GM11168 (cell line): ENCODE measurements around the gene LENG8.

Source experiments
- in situ Hi-C: fragments of 300-500 bp; cut with MboI; formaldehyde crosslinking; loops from one replicate; pipeline ENCODE4 v1.12.0; 2022; ENCODE audit warnings: low sequenced_read_pairs; ENCODE audit not compliant: unreplicated experiment

Gene LENG8

DNA sequence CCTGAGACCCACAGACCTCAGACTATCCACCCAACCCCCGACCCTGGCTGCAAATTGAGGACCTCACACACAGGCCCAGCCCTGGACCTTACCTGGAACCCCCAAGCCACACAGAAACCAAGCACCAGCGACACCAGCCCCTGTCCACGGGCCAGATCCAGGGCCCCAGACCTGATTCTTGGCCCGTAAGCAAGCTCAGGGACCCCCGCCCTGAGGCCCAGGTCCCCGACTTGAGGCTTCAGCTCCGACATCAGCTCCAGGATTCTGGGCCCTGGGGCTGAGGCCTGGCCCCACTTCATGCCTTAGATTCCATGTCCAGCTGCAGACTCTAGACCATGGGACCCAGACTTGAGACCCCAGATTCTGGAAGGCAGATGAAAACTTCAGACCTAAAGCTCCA lies 27.5 kb upstream of the LENG8 start:
- in situ Hi-C loops, result no loop called here

DNA sequence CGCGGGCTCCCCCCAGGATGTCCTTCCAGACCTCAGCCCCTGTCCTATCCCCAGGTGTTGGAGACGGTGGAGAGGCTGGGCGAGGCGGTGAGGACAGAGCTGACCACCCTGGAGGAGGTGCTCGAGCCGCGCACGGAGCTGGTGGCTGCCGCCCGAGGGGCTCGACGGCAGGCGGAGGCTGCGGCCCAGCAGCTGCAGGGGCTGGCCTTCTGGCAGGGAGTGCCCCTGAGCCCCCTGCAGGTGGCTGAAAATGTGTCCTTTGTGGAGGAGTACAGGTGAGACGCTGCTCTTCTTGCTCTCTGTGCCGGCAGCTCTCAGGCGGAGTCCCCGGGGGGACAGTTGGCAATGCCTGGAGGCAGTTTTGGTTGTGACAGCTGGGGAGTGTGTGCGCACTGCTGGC lies 26.9 kb upstream of the LENG8 start:
- in situ Hi-C loops, result no loop called here

GRCh38 chr19:54424201-54424600 lies 24.8 kb upstream of the LENG8 start:
- in situ Hi-C loops, result no loop called here

GRCh38 chr19:54424660-54425381 lies 24.2 kb upstream of the LENG8 start:
- in situ Hi-C loops, result no loop called here

GRCh38 chr19:54425382-54425723 lies 23.6 kb upstream of the LENG8 start:
- in situ Hi-C loops, result no loop called here

- in situ Hi-C loops, result no loop called here
These were observed 22.6 kb upstream of the LENG8 start for GRCh38 chr19:54426291-54426931.

GRCh38 chr19:54427586-54427985 lies 21.4 kb upstream of the LENG8 start:
- in situ Hi-C loops, result no loop called here

- in situ Hi-C loops, result no loop called here
These were observed 20.4 kb upstream of the LENG8 start for GRCh38 chr19:54428323-54429175.

- in situ Hi-C loops, result no loop called here
These were observed 19.9 kb upstream of the LENG8 start for GRCh38 chr19:54429176-54429495.

DNA sequence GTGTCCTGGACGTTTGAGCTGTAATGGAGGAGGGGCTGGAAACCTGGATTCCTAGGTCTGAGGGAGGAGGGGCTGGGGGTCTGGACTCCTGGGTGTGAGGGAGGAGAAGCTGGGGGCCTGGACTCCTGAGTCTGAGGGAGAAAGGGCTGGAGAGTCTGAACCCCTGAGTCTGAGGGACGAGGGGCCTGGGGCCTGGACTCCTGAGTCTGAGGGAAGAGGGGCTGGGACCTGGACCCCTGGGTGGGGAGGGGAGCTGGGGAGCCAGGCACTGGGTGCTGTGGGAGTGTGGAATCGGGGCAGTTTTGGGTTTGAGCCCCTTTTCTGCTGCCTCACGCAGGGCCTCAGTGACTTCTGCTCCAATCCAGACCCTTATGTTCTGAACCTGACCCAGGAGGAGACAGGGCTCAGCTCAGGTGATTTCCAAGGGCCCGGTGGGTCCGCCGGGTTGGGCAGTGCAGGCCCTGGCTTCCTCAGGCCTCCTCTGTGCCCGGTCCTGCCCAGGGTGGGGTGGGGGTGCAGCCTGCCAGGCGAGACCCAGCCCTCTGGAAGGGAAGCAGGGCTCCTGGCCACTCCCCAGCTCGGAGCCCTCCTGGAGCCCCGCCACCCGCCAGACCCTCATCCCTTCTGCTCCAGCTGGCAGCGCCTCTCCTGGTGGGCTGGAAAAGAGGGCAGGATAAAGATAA lies 19.3 kb upstream of the LENG8 start:
- in situ Hi-C loops, result no loop called here

- in situ Hi-C loops, result no loop called here
These were observed 18.4 kb upstream of the LENG8 start for GRCh38 chr19:54430306-54431254.

DNA sequence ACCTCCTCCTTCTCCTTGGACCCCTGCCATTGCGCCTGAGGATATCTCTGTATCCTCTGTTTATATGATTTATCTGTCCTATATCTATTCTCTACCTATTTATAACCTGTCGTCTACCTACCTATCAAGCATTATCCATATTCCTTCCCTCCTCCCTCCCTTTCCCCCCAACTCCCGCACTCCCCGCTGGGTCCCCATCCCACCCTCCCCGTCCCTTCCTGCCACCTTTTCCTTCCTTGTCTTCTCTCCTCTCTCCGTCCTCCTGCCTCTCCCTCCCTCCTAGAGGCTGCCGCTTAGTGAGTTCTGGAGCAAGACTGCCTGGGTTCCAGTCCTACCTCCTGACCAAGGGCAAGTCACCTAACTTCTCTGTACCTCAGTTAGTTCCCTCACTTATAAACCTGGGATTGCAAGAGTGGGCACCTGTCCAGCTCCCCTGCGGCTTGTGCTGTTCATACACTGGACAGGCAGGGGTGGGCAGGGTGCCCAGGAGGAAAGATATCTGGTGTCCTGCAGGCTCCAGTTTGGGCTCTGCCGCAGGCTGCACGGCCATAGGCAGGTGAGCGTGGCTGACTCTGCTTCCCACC lies 17.7 kb upstream of the LENG8 start:
- in situ Hi-C loops, result no loop called here

DNA sequence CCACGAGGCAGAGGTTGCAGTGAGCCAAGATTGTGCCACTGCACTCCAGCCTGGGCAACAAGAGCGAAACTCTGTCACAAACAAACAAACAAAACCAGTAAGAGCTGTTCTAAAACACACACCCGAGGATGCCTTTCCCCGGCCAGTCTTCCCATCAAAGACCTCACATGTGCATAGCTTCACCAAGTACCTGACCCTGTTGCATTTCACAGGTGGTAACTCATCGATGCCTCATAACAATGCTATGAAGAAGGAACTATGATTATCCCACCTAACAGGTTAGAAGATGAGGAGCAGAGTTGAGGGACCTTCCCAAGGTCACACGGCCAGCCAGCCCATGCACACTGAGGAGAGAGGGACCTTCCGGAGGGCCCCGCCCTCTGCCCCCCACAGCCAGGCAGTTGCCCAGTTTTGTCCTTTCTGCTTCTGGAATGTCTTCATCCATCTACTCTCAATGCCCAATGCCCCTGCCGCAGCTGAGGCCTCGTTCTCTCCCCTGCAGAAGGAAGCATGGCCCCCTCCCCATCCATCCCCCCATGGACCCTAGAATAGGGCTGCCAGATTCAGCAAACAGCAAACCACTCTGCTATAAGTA lies 16.8 kb upstream of the LENG8 start:
- in situ Hi-C loops, result no loop called here

DNA sequence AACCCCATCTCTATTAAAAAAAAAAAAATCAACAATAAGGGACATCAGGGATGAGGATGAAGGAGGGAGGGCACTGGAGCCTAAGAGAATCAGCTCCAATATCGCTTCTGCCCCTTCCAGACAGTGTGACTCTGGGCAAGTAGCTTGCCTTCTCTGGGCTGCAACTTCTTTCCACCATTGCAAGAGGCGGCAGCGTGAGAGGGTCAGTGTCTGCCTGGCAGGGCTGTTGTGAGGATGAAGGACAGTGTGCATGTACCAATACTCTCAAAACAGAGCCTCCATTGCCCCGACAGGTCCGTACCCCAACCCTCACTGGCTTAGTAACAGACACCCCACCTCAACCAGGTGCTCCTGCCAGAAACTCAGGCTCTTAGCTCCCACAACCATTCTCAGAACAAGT lies 15.3 kb upstream of the LENG8 start:
- in situ Hi-C loops, result no loop called here

DNA sequence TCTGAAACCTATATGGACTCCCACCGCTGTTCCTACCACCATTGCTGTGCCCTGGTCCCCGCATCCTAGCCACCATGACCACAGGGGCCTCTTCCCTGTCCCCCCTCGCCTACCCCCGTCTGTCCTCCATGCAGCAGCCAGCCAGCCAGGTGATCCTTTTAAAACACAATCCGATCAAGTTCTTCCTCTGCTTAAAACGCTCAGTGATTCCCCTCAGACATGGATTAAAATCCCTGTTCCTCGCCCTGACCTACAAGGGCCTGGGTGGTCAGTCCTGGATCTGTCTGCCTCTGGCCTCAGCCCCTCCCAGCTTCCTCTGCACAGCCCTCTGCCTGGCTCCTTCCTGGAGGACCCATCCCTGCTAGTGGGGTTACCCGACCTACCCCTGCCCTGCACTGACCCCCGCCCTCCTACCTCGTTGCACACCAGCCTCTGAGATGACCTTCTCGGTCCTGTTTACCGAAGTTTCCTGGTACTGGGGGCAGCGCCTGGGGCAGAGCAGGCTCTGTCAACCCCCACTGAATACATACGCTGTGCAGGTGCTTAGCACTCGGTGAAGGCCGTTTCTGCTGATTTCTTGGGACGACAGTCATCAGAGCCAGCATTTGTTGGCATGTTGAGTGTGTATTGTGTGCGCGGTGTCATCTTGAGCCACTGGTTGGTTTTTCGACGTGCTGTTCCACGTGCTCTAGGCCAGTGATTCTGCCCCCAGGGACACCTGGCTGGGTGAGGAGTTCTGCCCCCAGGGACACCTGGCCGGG lies 14.7 kb upstream of the LENG8 start:
- in situ Hi-C loops, result no loop called here

GRCh38 chr19:54434873-54435214 lies 14.2 kb upstream of the LENG8 start:
- in situ Hi-C loops, result no loop called here

DNA sequence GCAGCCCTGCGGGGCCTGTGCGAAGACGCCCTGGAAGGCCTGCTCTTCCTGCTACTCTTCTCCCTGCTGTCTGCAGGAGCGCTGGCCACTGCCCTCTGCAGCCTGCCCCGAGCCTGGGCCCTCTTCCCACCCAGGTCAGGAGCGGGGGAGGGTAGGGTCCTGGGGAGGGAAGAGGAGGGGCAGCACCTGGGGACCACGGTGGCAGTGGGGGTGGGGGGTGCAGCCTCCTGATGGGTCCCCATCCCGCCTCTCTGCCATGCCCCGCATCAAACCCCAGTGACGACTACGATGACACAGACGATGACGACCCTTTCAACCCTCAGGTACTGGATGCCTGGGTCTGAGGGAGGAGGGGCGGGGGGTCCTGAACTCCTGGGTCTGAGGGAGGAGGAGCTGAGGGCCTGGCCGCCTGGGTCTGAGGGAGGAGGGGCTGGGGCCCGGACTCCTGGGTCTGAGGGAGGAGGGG lies 13.4 kb upstream of the LENG8 start:
- in situ Hi-C loops, result no loop called here

GRCh38 chr19:54436031-54436523 lies 12.9 kb upstream of the LENG8 start:
- in situ Hi-C loops, result no loop called here
